A549 (cell line): ENCODE results near the gene KIAA0232. TPM values are rescaled to one million over a fixed set of nuclear protein-coding genes. Genes with fewer than 3 reads are reported as not detected.

Source experiments
- ATAC-seq, 2 experiments: fragments of 200-7000 bp in 1 of 2; fragments of >200 bp in 1 of 2; cut with Nextera tagmentation in 1 of 2; cut with Tn5 transposase in 1 of 2; 3 replicates each; pipeline versions ENCODE4 v1.8.0 to v1.9.1; 2018 to 2020; ENCODE audit warnings: mild to moderate bottlenecking in 1 of 2, moderate library complexity in 1 of 2
- CTCF ChIA-PET: fragments of 300-600 bp; sonication (Branson Sonifier 250); formaldehyde crosslinking; extraction: SDS; loops from one replicate; lab custom pipeline; 2021; ENCODE audit warnings: antibody characterized with exemption, inconsistent platforms; lab: Yijun Ruan, JAX
- POLR2A ChIA-PET: fragments of 350-600 bp; formaldehyde crosslinking; extraction: SDS; loops from one replicate; lab custom pipeline; 2021; ENCODE audit warnings: antibody characterized with exemption, inconsistent platforms; lab: Yijun Ruan, JAX
- DNase-seq, 2 experiments: peaks; one replicate each; pipeline versions ENCODE4 v3.0.0 to v3.0.0-alpha.2; 2011 to 2016; ENCODE audit warnings: low read depth in 1 of 2, low spot score in 1 of 2
- FAIRE-seq: peaks from 2 replicates; lab custom pipeline; 2011; peaks lifted over from hg19 to GRCh38; lab: Jason Lieb, UNC
- H3K27ac ChIP-seq, 2 experiments: fragments of >200 bp; sonication (Bioruptor Twin); formaldehyde crosslinking; 3 replicates each; pipeline ENCODE4 v1.5.1; 2016 to 2017
- H3K4me1 ChIP-seq: fragments of >200 bp; sonication (Bioruptor Twin); formaldehyde crosslinking; 3 replicates; pipeline ENCODE4 v1.6.1; 2016
- H3K4me2 ChIP-seq: fragments of >200 bp; sonication (Bioruptor Twin); formaldehyde crosslinking; 3 replicates; pipeline ENCODE4 v1.6.1; 2016
- H3K4me3 ChIP-seq: fragments of >200 bp; sonication (Bioruptor Twin); formaldehyde crosslinking; 3 replicates; pipeline ENCODE4 v1.5.1; 2016
- H3K9me3 ChIP-seq: fragments of >200 bp; sonication (Bioruptor Twin); formaldehyde crosslinking; 3 replicates; pipeline ENCODE4 v1.6.1; 2016
- BCL3 ChIP-seq: fragments of >200 bp; sonication (Bioruptor Twin); formaldehyde crosslinking; IDR thresholded peaks from 3 replicates; pipeline ENCODE4 v1.6.1; 2016
- CBX2 ChIP-seq: fragments of 200-600 bp; sonication (generic); IDR thresholded peaks from 2 replicates; pipeline ENCODE4 v1.6.1; 2016; ENCODE audit warnings: low read depth, mild to moderate bottlenecking, borderline replicate concordance
- CTCF ChIP-seq: fragments of >200 bp; sonication (Bioruptor Twin); formaldehyde crosslinking; IDR thresholded peaks from 3 replicates; pipeline ENCODE4 v1.5.1; 2016
- EHMT2 ChIP-seq: fragments of 200-600 bp; sonication (generic); IDR thresholded peaks from 2 replicates; pipeline ENCODE4 v1.6.1; 2016; ENCODE audit warnings: antibody characterized with exemption, low read depth, mild to moderate bottlenecking, moderate library complexity
- EP300 ChIP-seq, 2 experiments: fragments of >200 bp; sonication (Bioruptor Twin); formaldehyde crosslinking; IDR thresholded peaks; 2 replicates in 1 of 2; 3 replicates in 1 of 2; pipeline ENCODE4 v1.6.1; 2016 to 2017
- FOSL2 ChIP-seq, 2 experiments: fragments of 450-650 bp in 1 of 2; fragments of >200 bp in 1 of 2; sonication (Bioruptor Twin) in 1 of 2; formaldehyde crosslinking; IDR thresholded peaks; 2 replicates each; pipeline versions ENCODE4 v1.5.0 to v1.6.1; 2016 to 2020; ENCODE audit warnings: mild to moderate bottlenecking in 1 of 2, moderate library complexity in 1 of 2
- FOXS1 ChIP-seq: fragments of 250-450 bp; sonication (Bioruptor Pico); IDR thresholded peaks from 2 replicates; pipeline ENCODE4 v1.5.0; 2020; ENCODE audit warnings: mild to moderate bottlenecking, moderate library complexity
- GATA3 ChIP-seq: IDR thresholded peaks from 2 replicates; pipeline ENCODE4 v1.6.1; 2012; ENCODE audit warnings: borderline replicate concordance
- HES2 ChIP-seq: fragments of >200 bp; sonication (Bioruptor Twin); formaldehyde crosslinking; IDR thresholded peaks from 2 replicates; pipeline ENCODE4 v1.6.1; 2016
- HMGXB4 ChIP-seq: fragments of 250-450 bp; sonication (Bioruptor Pico); IDR thresholded peaks from 2 replicates; pipeline ENCODE4 v1.5.0; 2021; ENCODE audit warnings: mild to moderate bottlenecking, moderate library complexity, borderline replicate concordance
- HOXA7 ChIP-seq: fragments of 250-450 bp; sonication (Bioruptor Pico); IDR thresholded peaks from 2 replicates; pipeline ENCODE4 v1.5.0; 2020; ENCODE audit warnings: mild to moderate bottlenecking, moderate library complexity
- HOXB5 ChIP-seq: fragments of 250-450 bp; sonication (Bioruptor Pico); IDR thresholded peaks from 2 replicates; pipeline ENCODE4 v1.5.0; 2020; ENCODE audit warnings: mild to moderate bottlenecking, moderate library complexity
- JUNB ChIP-seq: fragments of >200 bp; sonication (Bioruptor Twin); formaldehyde crosslinking; IDR thresholded peaks from 2 replicates; pipeline ENCODE4 v1.6.1; 2016
- NFE2L2 ChIP-seq: fragments of 150-350 bp; conservative IDR thresholded peaks from 2 replicates; pipeline ENCODE4 v1.6.1; 2014; ENCODE audit warnings: low read length
- NPAS2 ChIP-seq: fragments of 250-450 bp; sonication (Bioruptor Pico); IDR thresholded peaks from 2 replicates; pipeline ENCODE4 v1.8.0; 2022; ENCODE audit warnings: mild to moderate bottlenecking, moderate library complexity, borderline replicate concordance
- PHF8 ChIP-seq: fragments of 200-600 bp; sonication (generic); IDR thresholded peaks from 2 replicates; pipeline ENCODE4 v1.6.1; 2016; ENCODE audit warnings: low read depth, mild to moderate bottlenecking, antibody characterized with exemption, moderate library complexity, borderline replicate concordance
- RCOR1 ChIP-seq: fragments of 150-350 bp; IDR thresholded peaks from 2 replicates; pipeline ENCODE4 v1.6.1; 2014; ENCODE audit warnings: antibody characterized with exemption, low read length, low read depth
- REST ChIP-seq: fragments of 200-600 bp; sonication (generic); IDR thresholded peaks from 2 replicates; pipeline ENCODE4 v1.6.1; 2016; ENCODE audit warnings: antibody characterized with exemption, mild to moderate bottlenecking, moderate library complexity
- RFX5 ChIP-seq: fragments of 450-650 bp; IDR thresholded peaks from 2 replicates; pipeline ENCODE4 v1.7.1; 2014; ENCODE audit warnings: antibody characterized with exemption, mild to moderate bottlenecking, moderate library complexity
- SMC3 ChIP-seq: fragments of >200 bp; sonication (Bioruptor Twin); formaldehyde crosslinking; IDR thresholded peaks from 3 replicates; pipeline ENCODE4 v1.6.1; 2018; ENCODE audit warnings: inconsistent platforms
- WGBS: methylation state at CpG from one replicate; pipeline ENCODE4 v1.1.6; 2017; ENCODE audit errors: missing lambda C conversion rate; 5-methylcytosine and 5-hydroxymethylcytosine counted together
- polyA plus RNA-seq, 4 experiments: library from polyadenylated mRNA; depleted of rRNA in 3 of 4; stranded (reverse); fragments of >200 nt; fragmentation: RNase III in 1 of 4; extraction: RNeasy Plus Mini Kit Qiagen cat#74134 plus additional on column Dnase treatment in 1 of 4; gene quantifications; 2 replicates in 3 of 4; 3 replicates in 1 of 4; pipeline ENCODE4 v1.2.3, GENCODE V29; 2011 to 2017

Gene KIAA0232
- polyA plus RNA-seq, 2 of the 4 experiments (the other 2 are of a cell fraction), result 9.3 to 21.5 TPM

- 82% methylated on average over 4 of the region's 4 CpGs for WGBS
- DNase-seq, result no peak
- Histone ChIP-seq H3K4me2 (no peak overlapping the region), H3K4me1 (peaks cover 11% of the 10 kb centered on the region; the same call in 2 of the 3 replicates), H3K27ac (no peak overlapping the region), H3K9me3 (no peaks in the 10 kb centered on the region), H3K4me3 (no peak overlapping the region)
- no peak for FAIRE-seq
- no peak for TF ChIP-seq RFX5
- TF ChIP-seq CTCF, result no peak
- TF ChIP-seq RCOR1, result no peak
- no peak for TF ChIP-seq GATA3
- no peak for TF ChIP-seq PHF8
- no peak for TF ChIP-seq REST
- TF ChIP-seq HOXB5 (CRISPR knock-in tag), result no peak
- no peak for TF ChIP-seq JUNB
- no peak for TF ChIP-seq EHMT2
- no peak for TF ChIP-seq HMGXB4 (CRISPR knock-in tag)
- no peak for TF ChIP-seq CBX2
- no peak for TF ChIP-seq BCL3
- TF ChIP-seq HES2, result no peak
- no peak for TF ChIP-seq FOXS1
- no peak for TF ChIP-seq EP300 (IDR thresholded peaks at IDR 0.05)
- no peak for TF ChIP-seq SMC3
- no peak for TF ChIP-seq NFE2L2
- TF ChIP-seq FOSL2 (IDR thresholded peaks at IDR 0.05), result no peak
- TF ChIP-seq FOSL2 (CRISPR knock-in tag; IDR thresholded peaks at IDR 0.05), result no peak
- no peak for TF ChIP-seq NPAS2 (CRISPR knock-in tag)
- TF ChIP-seq HOXA7 (CRISPR knock-in tag), result no peak
- no peak for ATAC-seq
- ChIA-PET POLR2A (no interaction called here), CTCF (interaction anchor here (1.4 kb wide), 1 partner anchor 22 kb away, joined by 3 read pairs; no protein-coding TSS in a partner anchor)
Measured at GRCh38 chr4:6839579-6839978, 57.1 kb downstream of the KIAA0232 start.
